Measurements from ENCODE around the gene FBLN2. TPM values are rescaled to one million over a fixed set of nuclear protein-coding genes. Genes with fewer than 3 reads are reported as not detected.

FBLN2 gene
- total RNA-seq, 4 donors from 2014 or later, result 130 to 244 (median 136) TPM

DNA sequence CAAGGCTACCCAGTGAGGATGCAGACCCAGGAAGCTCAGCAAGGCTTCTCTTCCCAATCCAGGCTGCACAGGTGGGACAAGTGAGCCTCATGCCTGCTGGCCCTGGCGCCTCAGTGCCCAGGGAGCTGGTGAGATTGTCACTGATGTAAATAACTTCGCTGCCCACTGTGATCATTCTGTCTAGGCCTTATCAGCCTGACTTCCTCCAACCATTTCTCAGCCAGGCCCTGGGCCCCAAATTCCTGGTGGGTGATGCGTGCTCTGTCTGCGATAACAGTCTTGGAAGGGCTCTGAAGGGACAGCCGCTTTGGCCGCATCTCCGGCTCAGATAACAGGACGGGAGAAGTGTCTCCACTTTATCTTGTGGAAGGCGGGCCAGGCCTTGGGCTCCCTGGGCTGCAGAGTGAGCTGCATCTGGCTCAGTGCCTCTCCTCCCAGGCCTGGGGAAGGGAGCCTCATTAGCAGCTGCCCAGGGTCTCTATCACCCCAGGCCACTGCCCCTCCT is 2.2 kb upstream of the FBLN2 start:
- no peak for DNase-seq (ENCODE audit: extremely low spot score)
- peaks cover 8 to 47% (median 37%) of the 10 kb centered on the region in 4 donors for H3K4me1 ChIP-seq
- H3K27me3 ChIP-seq, result peaks cover 0 to 49% (median 8%) of the 10 kb centered on the region in 4 donors
- H3K9me3 ChIP-seq, result peaks cover 0 to 8% (median 2%) of the 10 kb centered on the region in 4 donors
- 94% methylated on average over 5 of the region's 9 CpGs for WGBS
- H3K4me3 ChIP-seq, result no peak overlapping the region
- intact Hi-C loops (cut with DNase I), result no loop called here
- TF ChIP-seq EP300 (IDR thresholded peaks at IDR 0.05), result no peak
- TF ChIP-seq POLR2A (IDR thresholded peaks at IDR 0.05; ENCODE audit: low read depth), result no peak
- TF ChIP-seq POLR2AphosphoS5 (IDR thresholded peaks at IDR 0.05), result no peak
- TF ChIP-seq, protein P1, sequence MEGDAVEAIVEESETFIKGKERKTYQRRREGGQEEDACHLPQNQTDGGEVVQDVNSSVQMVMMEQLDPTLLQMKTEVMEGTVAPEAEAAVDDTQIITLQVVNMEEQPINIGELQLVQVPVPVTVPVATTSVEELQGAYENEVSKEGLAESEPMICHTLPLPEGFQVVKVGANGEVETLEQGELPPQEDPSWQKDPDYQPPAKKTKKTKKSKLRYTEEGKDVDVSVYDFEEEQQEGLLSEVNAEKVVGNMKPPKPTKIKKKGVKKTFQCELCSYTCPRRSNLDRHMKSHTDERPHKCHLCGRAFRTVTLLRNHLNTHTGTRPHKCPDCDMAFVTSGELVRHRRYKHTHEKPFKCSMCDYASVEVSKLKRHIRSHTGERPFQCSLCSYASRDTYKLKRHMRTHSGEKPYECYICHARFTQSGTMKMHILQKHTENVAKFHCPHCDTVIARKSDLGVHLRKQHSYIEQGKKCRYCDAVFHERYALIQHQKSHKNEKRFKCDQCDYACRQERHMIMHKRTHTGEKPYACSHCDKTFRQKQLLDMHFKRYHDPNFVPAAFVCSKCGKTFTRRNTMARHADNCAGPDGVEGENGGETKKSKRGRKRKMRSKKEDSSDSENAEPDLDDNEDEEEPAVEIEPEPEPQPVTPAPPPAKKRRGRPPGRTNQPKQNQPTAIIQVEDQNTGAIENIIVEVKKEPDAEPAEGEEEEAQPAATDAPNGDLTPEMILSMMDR (IDR thresholded peaks at IDR 0.05), result no peak
- H3K36me3 ChIP-seq, result no peaks in the 10 kb centered on the region
- peak overlapping the region; percentile 49 to 69 (median 60) for H3K27ac ChIP-seq (replicated peaks in 1 of 4)

DNA sequence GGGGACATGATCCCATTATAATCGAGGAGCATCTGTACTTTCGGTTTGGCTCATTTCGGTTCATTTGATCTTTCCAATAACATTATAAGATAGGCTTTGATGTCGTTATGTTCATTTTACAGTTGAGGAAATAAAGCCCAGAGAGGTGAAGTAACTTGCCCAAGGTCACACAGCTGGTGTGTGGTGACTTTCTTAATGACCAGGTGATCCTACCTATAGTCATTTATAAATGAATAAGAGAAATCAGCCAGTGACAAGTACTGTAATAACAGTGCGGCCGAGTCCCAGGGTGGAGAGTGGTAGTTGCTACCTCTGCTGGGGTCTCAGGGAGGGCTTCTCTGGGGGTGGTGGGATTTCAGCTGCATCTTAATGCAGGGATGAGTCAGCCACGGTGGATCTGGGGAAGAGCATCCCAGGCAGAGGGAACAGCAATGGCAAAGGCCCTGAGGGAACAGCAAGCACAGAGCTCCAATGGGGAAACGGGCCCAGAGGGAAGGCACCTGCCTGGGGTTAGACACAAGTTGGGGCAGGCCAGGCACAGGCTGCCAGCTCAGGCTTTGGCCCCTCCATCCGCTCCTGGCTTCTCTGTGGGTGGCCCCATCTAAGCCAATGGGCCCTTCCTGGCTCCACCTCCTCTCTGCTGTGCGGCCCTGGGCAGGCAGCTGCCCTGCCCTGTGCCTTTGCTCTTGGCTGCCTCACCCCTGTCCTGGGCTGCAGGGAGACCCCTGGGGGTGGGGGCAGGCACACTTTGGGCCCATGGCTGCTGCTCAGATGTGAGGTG is 1.1 kb upstream of the FBLN2 start:
- peaks cover 14 to 50% (median 47%) of the 10 kb centered on the region in 4 donors for H3K4me1 ChIP-seq
- peak overlapping the region; percentile 69 to 79 (median 76) for H3K27ac ChIP-seq (replicated peaks in 1 of 4)
- H3K36me3 ChIP-seq, result no peaks in the 10 kb centered on the region
- intact Hi-C loops (cut with DNase I), result no loop called here
- no peak for TF ChIP-seq POLR2AphosphoS5 (IDR thresholded peaks at IDR 0.05)
- TF ChIP-seq, protein P1 (IDR thresholded peaks at IDR 0.05), result no peak
- no peak for TF ChIP-seq POLR2A (IDR thresholded peaks at IDR 0.05; ENCODE audit: low read depth)
- TF ChIP-seq EP300 (IDR thresholded peaks at IDR 0.05), result no peak
- H3K9me3 ChIP-seq, result no peaks in the 10 kb centered on the region
- 86% methylated on average over 10 of the region's 10 CpGs for WGBS
- peak overlapping the region in 1 of 4 donors; percentile 69 for H3K4me3 ChIP-seq
- DNase-seq (ENCODE audit: extremely low spot score), result no peak
- H3K27me3 ChIP-seq, result peaks cover 0 to 59% (median 8%) of the 10 kb centered on the region in 4 donors

- DNase-seq (ENCODE audit: extremely low spot score), result no peak
- TF ChIP-seq POLR2AphosphoS5 (IDR thresholded peaks at IDR 0.05), result no peak
- TF ChIP-seq POLR2A (IDR thresholded peaks at IDR 0.05; ENCODE audit: low read depth), result no peak
- TF ChIP-seq, protein P1 (IDR thresholded peaks at IDR 0.05), result no peak
- no peak for TF ChIP-seq EP300 (IDR thresholded peaks at IDR 0.05)
- Histone ChIP-seq H3K27me3 (peaks cover 0 to 67% (median 8%) of the 10 kb centered on the region in 4 donors), H3K4me1 (peaks cover 21 to 63% (median 50%) of the 10 kb centered on the region in 4 donors), H3K36me3 (no peaks in the 10 kb centered on the region), H3K4me3 (peak overlapping the region; percentile 53 to 69 (median 56)), H3K27ac (replicated peaks in 1 of 4) (peak overlapping the region; percentile 69 to 77 (median 74)), H3K9me3 (no peaks in the 10 kb centered on the region)
- intact Hi-C loops (cut with DNase I), result no loop called here
- WGBS, result 58% methylated on average over 15 of the region's 18 CpGs
These were observed 898 bp downstream of the FBLN2 start for GRCh38 chr3:13549623-13550422.

DNA sequence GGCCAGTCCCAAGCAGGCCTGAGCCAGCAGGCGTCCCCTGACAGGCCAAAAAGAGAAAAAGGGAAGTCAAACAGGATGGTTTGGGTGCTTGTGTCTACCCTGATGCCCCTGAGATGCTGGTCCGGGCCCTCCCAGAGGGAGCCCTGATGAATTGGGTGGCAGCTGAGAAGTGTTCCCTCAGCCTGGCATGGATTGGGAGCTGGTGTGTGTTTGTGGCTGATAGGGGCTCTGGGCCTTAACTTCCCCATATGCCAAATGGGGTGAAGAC is 1.4 kb downstream of the FBLN2 start:
- intact Hi-C loops (cut with DNase I), result no loop called here
- peak overlapping the region; percentile 53 to 69 (median 56) for H3K4me3 ChIP-seq
- H3K36me3 ChIP-seq, result no peaks in the 10 kb centered on the region
- peaks cover 0 to 67% (median 8%) of the 10 kb centered on the region in 4 donors for H3K27me3 ChIP-seq
- WGBS, result no CpG with 5 or more reads among the region's 2 CpGs
- peak overlapping the region; percentile 60 to 77 (median 72) for H3K27ac ChIP-seq (replicated peaks in 1 of 4)
- DNase-seq (ENCODE audit: extremely low spot score), result no peak
- H3K9me3 ChIP-seq, result no peaks in the 10 kb centered on the region
- H3K4me1 ChIP-seq, result peaks cover 21 to 63% (median 50%) of the 10 kb centered on the region in 4 donors
- TF ChIP-seq EP300 (IDR thresholded peaks at IDR 0.05) (no peak), POLR2A (IDR thresholded peaks at IDR 0.05; ENCODE audit: low read depth) (no peak), POLR2AphosphoS5 (IDR thresholded peaks at IDR 0.05) (no peak)
- TF ChIP-seq, protein P1 (IDR thresholded peaks at IDR 0.05), result no peak

Measured in esophagus muscularis mucosa (tissue), 4 donors.